Measurements from ENCODE around the gene CUL2. TPM values are rescaled to one million over a fixed set of nuclear protein-coding genes. Genes with fewer than 3 reads are reported as not detected.

The CUL2 gene
- total RNA-seq: 10 to 100 TPM; 12.0 to 23.8 (median 13.3) TPM

DNA sequence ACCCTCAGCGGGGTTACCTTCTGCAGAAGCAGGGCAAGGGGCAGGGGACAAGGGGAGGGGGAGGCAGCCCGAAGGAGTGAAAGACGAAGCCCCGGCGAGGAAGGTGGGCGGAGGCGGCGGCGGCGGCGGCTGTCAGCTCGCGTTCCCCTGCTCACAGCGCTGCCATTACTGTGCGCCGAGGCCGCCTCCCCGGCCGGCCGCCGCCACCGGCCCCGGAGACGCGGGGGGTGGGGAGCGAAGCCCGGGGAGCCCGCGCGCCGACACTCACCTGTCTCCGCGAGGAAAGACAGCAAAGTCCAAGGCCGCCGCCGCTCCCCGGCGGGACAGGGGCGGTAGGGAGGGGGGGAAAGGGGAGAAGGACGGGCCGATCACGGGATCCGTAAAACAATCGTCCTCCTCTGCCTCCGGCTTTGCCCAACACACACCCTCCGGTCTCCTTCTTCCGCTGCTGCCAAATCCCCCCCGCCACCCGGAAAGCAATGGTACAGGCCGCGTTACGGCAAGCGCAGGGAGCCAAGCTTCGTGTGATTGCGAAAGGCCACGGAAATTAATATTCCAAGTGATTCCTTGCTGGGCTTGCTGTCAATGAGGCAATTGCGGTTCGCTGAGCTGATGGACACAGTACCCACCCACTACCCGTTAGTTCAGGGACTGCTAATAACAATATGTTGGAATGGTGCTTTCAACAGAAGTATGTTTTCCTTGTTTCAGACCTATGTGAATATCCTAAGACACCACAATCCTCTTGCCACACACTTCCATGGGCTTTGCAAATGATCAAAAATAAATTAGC, at the start of gene CUL2:
Gene CUL2, minus strand, starts transcription at position 180 of the 793 bp plus-strand sequence. CDS start 19,024 bp downstream, outside the sequence.
- no peak for TF ChIP-seq POLR2A (IDR thresholded peaks at IDR 0.05)
- TF ChIP-seq, protein P1, sequence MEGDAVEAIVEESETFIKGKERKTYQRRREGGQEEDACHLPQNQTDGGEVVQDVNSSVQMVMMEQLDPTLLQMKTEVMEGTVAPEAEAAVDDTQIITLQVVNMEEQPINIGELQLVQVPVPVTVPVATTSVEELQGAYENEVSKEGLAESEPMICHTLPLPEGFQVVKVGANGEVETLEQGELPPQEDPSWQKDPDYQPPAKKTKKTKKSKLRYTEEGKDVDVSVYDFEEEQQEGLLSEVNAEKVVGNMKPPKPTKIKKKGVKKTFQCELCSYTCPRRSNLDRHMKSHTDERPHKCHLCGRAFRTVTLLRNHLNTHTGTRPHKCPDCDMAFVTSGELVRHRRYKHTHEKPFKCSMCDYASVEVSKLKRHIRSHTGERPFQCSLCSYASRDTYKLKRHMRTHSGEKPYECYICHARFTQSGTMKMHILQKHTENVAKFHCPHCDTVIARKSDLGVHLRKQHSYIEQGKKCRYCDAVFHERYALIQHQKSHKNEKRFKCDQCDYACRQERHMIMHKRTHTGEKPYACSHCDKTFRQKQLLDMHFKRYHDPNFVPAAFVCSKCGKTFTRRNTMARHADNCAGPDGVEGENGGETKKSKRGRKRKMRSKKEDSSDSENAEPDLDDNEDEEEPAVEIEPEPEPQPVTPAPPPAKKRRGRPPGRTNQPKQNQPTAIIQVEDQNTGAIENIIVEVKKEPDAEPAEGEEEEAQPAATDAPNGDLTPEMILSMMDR (IDR thresholded peaks at IDR 0.05): peak in 1 of 5 experiments; percentile 53
- TF ChIP-seq EP300 (IDR thresholded peaks at IDR 0.05): peak; percentile 63 to 97
- peak within 1 kb of the TSS; percentile 68 to 96 (median 80) for H3K4me3 ChIP-seq
- peaks cover 0 to 5% (median 0%) of the 10 kb centered on the region in 4 donors for H3K9me3 ChIP-seq
- WGBS, 2 donors: 1 to 2% methylated on average over 31 to 58 of the region's 59 CpGs
- H3K27me3 ChIP-seq: no peaks in the 10 kb centered on the region
- peak; percentile 81 to 95 for DNase-seq (ENCODE audit: low spot score in 2 of 2)
- peak within 1 kb of the TSS; percentile 55 to 98 (median 95) for H3K27ac ChIP-seq
- H3K36me3 ChIP-seq: no peaks in the 10 kb centered on the region
- H3K4me1 ChIP-seq: peaks cover 0 to 44% (median 27%) of the 10 kb centered on the region in 4 donors

DNA sequence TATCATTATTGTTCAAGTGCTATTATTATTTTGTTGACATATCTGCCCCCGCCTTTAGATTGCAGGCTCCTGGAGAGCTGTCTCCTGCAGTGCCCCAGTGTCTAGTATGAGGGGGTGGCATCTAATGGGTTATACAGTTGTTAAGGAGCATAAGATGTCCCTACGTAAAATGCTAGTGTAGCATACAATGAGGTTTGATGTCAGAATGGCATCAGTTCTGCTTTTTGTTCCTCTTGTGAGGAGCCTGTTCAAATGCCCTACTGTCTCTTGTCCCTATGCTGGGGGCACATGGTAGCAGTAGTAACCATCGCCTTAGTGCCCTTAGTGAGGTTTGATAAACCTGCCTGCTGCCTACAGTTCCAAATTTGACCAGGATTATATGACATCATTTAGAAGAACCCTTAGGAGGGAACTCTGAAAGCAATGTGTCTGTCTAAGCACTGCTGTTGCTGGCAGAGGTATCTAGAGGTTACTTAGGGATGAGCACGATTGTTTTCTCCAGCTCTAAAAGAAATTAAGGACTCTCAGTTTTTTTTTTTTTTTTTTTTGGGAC, 46.2 kb upstream of the CUL2 start:
- 82 to 84% methylated on average over 4 of the region's 4 CpGs for WGBS, 2 donors
- H3K27ac ChIP-seq: no peak overlapping the region
- TF ChIP-seq, protein P1 (IDR thresholded peaks at IDR 0.05): no peak
- TF ChIP-seq POLR2A (IDR thresholded peaks at IDR 0.05): no peak
- no peak for TF ChIP-seq EP300 (IDR thresholded peaks at IDR 0.05)
- no peaks in the 10 kb centered on the region for H3K27me3 ChIP-seq
- H3K4me3 ChIP-seq: no peak overlapping the region
- no peak for DNase-seq (ENCODE audit: low spot score in 2 of 2)
- H3K9me3 ChIP-seq: no peaks in the 10 kb centered on the region
- H3K36me3 ChIP-seq: no peaks in the 10 kb centered on the region
- H3K4me1 ChIP-seq: peaks cover 0 to 12% (median 0%) of the 10 kb centered on the region in 4 donors

DNA sequence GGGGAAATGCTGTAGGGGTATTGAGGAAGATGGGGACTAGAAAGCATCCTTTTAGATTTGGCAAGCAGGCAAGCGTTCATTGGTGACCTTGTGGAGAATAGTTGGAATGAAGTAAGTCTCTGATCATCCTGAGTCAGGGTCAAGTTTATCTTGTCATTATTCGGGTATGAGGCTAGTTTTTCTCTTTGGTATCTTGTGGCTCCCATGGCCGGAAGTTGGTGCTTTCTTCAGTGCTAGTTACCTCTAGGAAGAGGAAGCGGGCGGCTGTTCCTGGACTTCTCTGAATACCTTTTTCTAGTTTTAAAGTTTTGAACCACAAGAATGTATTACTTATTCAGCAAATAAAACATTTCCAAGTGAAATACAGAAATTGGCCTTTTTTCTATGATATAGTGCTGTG, 45.7 kb upstream of the CUL2 start:
- Histone ChIP-seq H3K27ac (no peak overlapping the region), H3K9me3 (no peaks in the 10 kb centered on the region), H3K4me3 (no peak overlapping the region), H3K4me1 (peaks cover 0 to 12% (median 0%) of the 10 kb centered on the region in 4 donors), H3K27me3 (no peaks in the 10 kb centered on the region), H3K36me3 (no peaks in the 10 kb centered on the region)
- 73 to 77% methylated on average over 5 of the region's 5 CpGs for WGBS, 2 donors
- no peak for TF ChIP-seq POLR2A (IDR thresholded peaks at IDR 0.05)
- TF ChIP-seq, protein P1 (IDR thresholded peaks at IDR 0.05): no peak
- no peak for TF ChIP-seq EP300 (IDR thresholded peaks at IDR 0.05)
- no peak for DNase-seq (ENCODE audit: low spot score in 2 of 2)

DNA sequence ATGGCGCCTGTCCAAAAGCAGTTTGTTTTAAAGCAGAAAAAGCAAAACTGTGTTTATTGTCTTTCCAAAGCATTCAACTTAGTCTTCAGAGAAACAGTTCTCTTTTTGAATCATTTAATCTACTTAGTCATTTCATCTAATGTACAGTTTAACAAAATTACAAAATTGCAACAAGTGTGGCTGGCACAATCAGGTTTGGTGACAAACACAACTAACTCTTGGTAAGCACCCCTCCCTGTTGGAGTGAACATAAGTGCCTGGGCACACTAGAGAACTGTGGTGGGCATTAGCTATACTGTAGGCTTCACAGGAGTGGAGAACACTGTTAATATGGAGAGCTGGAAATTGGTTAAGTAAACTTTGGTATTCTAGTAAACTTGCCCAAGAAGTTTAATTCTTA, 43.4 kb upstream of the CUL2 start:
- Histone ChIP-seq H3K9me3 (no peaks in the 10 kb centered on the region), H3K4me3 (no peak overlapping the region), H3K27ac (no peak overlapping the region), H3K36me3 (no peaks in the 10 kb centered on the region), H3K27me3 (no peaks in the 10 kb centered on the region), H3K4me1 (peaks cover 0 to 32% (median 0%) of the 10 kb centered on the region in 4 donors)
- no peak for DNase-seq (ENCODE audit: low spot score in 2 of 2)
- TF ChIP-seq EP300 (IDR thresholded peaks at IDR 0.05): no peak
- TF ChIP-seq POLR2A (IDR thresholded peaks at IDR 0.05): no peak
- TF ChIP-seq, protein P1 (IDR thresholded peaks at IDR 0.05): no peak
- 52 to 100% methylated on average over 1 of the region's 1 CpG for WGBS, 2 donors

DNA sequence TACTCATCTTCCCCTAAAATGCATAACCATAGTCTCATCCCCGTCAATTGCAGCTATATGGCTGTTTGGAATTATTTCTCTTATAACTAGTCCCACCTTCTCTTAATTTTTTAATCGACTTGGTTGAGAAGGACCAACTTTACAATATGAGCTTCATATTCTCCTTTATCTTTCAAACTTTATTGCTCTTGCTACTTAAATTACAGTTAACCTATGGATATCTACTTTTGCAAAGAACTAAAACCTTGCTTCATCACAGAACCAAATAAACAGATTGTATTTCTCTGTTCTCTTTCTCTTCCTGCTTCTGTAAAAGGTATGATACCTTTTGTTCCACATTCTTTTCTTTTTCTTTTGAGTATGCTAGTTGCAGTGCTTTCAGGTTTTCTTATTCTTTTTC, 42.6 kb upstream of the CUL2 start:
- H3K27ac ChIP-seq: no peak overlapping the region
- no peaks in the 10 kb centered on the region for H3K27me3 ChIP-seq
- DNase-seq (ENCODE audit: low spot score in 2 of 2): no peak
- no peaks in the 10 kb centered on the region for H3K9me3 ChIP-seq
- WGBS, 2 donors: 94% methylated on average over 2 of the region's 2 CpGs
- no peak overlapping the region for H3K4me3 ChIP-seq
- H3K36me3 ChIP-seq: no peaks in the 10 kb centered on the region
- no peak for TF ChIP-seq EP300 (IDR thresholded peaks at IDR 0.05)
- peaks cover 0 to 36% (median 0%) of the 10 kb centered on the region in 4 donors for H3K4me1 ChIP-seq
